Keratinocyte (primary cell): ENCODE measurements around the gene ATP8A2. TPM values are rescaled to one million over a fixed set of nuclear protein-coding genes. Genes with fewer than 3 reads are reported as not detected.

Source experiments
- DNase-seq: peaks from one replicate; pipeline ENCODE4 v3.0.0-alpha.2; 2011; ENCODE audit warnings: low read depth, missing footprints, low spot score
- FAIRE-seq: peaks from 2 replicates; lab custom pipeline; 2011; peaks lifted over from hg19 to GRCh38; lab: Jason Lieb, UNC
- H2AFZ ChIP-seq: 2 replicates; pipeline ENCODE4 v1.6.0; 2012; ENCODE audit warnings: low read length, control low read depth, inconsistent platforms; ENCODE audit not compliant: control insufficient read depth
- H3K27ac ChIP-seq: 2 replicates; pipeline ENCODE4 v1.5.1; 2011; ENCODE audit warnings: low read length; ENCODE audit not compliant: control insufficient read depth, insufficient read depth
- H3K27me3 ChIP-seq: 3 replicates; pipeline ENCODE4 v1.6.0; 2011; ENCODE audit warnings: low read length; ENCODE audit not compliant: control insufficient read depth, insufficient read depth; ENCODE audit errors: extremely low read depth
- H3K36me3 ChIP-seq, 2 experiments: 2 replicates in 1 of 2; 3 replicates in 1 of 2; pipeline ENCODE4 v1.5.1; 2011; ENCODE audit warnings: low read length in 2 of 2, mild to moderate bottlenecking in 1 of 2; ENCODE audit not compliant: control insufficient read depth in 2 of 2, insufficient read depth in 2 of 2; ENCODE audit errors: extremely low read depth in 1 of 2
- H3K4me1 ChIP-seq: 3 replicates; pipeline ENCODE4 v1.5.1; 2011; ENCODE audit warnings: low read length; ENCODE audit not compliant: control insufficient read depth, insufficient read depth; ENCODE audit errors: extremely low read depth
- H3K4me2 ChIP-seq: 3 replicates; pipeline ENCODE4 v1.6.0; 2011; ENCODE audit warnings: low read depth, low read length; ENCODE audit not compliant: control insufficient read depth, insufficient read depth; ENCODE audit errors: extremely low read depth
- H3K4me3 ChIP-seq, 3 experiments: fragments of 200-600 bp in 1 of 3; sonication (generic) in 1 of 3; 2 replicates in 2 of 3; 3 replicates in 1 of 3; pipeline ENCODE4 v1.5.1; 2011 to 2016; ENCODE audit warnings: low read length in 3 of 3, mild to moderate bottlenecking in 3 of 3, control low read depth in 2 of 3, inconsistent platforms in 1 of 3, low read depth in 1 of 3, mixed read lengths in 1 of 3, mixed run types in 1 of 3, moderate library complexity in 1 of 3; ENCODE audit not compliant: control insufficient read depth in 2 of 3, insufficient read depth in 2 of 3; ENCODE audit errors: extremely low read depth in 1 of 3
- H3K79me2 ChIP-seq: 2 replicates; pipeline ENCODE4 v1.6.0; 2012; ENCODE audit warnings: low read length; ENCODE audit not compliant: control insufficient read depth, insufficient read depth
- H3K9ac ChIP-seq: 3 replicates; pipeline ENCODE4 v1.6.0; 2011; ENCODE audit warnings: low read length; ENCODE audit not compliant: control insufficient read depth, insufficient read depth; ENCODE audit errors: extremely low read depth
- H3K9me1 ChIP-seq: 3 replicates; pipeline ENCODE4 v1.6.0; 2011; ENCODE audit warnings: low read length; ENCODE audit not compliant: control insufficient read depth, insufficient read depth; ENCODE audit errors: extremely low read depth
- H3K9me3 ChIP-seq: 2 replicates; pipeline ENCODE4 v1.5.1; 2012; ENCODE audit warnings: low read depth, low read length; ENCODE audit not compliant: control insufficient read depth
- H4K20me1 ChIP-seq: 3 replicates; pipeline ENCODE4 v1.6.0; 2011; ENCODE audit warnings: low read length; ENCODE audit not compliant: control insufficient read depth, insufficient read depth; ENCODE audit errors: extremely low read depth
- EZH2 ChIP-seq: IDR thresholded peaks from one replicate; pipeline ENCODE4 v1.6.1; 2012; ENCODE audit warnings: inconsistent platforms, mild to moderate bottlenecking, low read length, moderate library complexity
- dilution Hi-C: fragments of 300-500 bp; cut with MboI; formaldehyde crosslinking; loops from one replicate; pipeline ENCODE4 v1.7.0; 2020; ENCODE audit warnings: low sequenced_read_pairs; ENCODE audit not compliant: extremely low pct_ligation_motif_present
- polyA plus RNA-seq, 5 experiments: library from polyadenylated mRNA; depleted of rRNA in 3 of 5; stranded (reverse) in 3 of 5; stranded (forward) in 1 of 5; unstranded in 1 of 5; fragments of >200 nt; gene quantifications; 1 replicate in 1 of 5; 2 replicates in 3 of 5; 3 replicates in 1 of 5; pipeline versions ENCODE4 v1.2.1 to v1.2.3, GENCODE V29; 2011 to 2012; ENCODE audit warnings: missing spikeins in 2 of 5, low read depth in 1 of 5, low replicate concordance in 1 of 5
- TF ChIP-seq, protein P1 (sequence below), 3 experiments: IDR thresholded peaks in 1 of 3; conservative IDR thresholded peaks in 1 of 3; optimal IDR thresholded peaks in 1 of 3; 2 replicates in 2 of 3; 3 replicates in 1 of 3; pipeline versions ENCODE3 to v1.5.1; 2011; ENCODE audit warnings: low read length in 3 of 3, mild to moderate bottlenecking in 3 of 3, moderate library complexity in 2 of 3, control low read depth in 1 of 3, inconsistent platforms in 1 of 3; ENCODE audit not compliant: insufficient read depth in 2 of 3; ENCODE audit errors: extremely low read depth in 1 of 3

Gene ATP8A2
- polyA plus RNA-seq, 1 donor (not counting 4 experiments of a cell fraction or from before 2014, with no cell fraction given), result 0.16 TPM

DNA sequence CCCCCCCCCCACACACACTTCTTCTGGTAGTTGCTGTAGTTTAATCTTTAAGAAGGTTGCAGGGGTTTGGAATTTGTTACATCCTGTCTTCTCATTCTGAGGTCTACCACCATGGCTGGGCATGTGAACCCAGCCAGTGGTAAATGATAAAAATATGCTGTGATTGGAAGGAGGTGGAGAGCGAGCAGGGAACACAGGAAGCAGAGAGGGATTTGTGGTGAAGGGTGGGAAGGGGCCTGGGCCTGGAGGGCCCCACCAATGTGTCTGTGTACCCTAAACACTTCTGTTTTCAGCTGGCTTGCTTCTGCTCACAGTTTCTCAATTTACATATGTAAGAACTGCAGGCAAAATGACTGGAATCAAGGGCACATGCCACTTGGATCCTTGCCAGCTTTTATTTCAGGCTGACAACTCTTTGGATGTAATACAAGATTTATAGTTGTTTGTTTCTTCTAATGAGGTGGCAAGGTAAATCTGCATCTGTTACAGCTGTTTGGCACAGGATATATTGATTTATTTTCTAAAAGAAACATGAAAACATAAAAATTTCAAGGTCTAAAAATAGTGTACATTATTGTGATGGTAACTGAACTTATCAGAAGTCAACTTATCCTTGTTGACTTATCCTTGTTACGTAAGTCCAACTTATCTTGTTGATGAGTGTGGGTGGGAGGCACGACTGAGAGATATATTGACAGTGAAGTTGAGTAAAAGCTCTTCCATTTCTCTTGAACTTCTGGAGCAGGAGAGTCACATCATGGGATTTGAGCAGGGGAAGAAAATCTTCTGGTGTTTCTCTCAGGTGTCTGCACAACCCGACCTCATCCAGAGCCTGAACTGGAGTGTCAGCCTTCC, 366.8 kb downstream of the ATP8A2 start:
- Histone ChIP-seq H2AFZ (peak overlapping the region; percentile 12), H4K20me1 (no peaks in the 10 kb centered on the region), H3K9me3 (no peaks in the 10 kb centered on the region), H3K27me3 (no peaks in the 10 kb centered on the region), H3K27ac (no peak overlapping the region), H3K4me3 (no peak overlapping the region), H3K9me1 (no peaks in the 10 kb centered on the region), H3K36me3 (no peaks in the 10 kb centered on the region), H3K4me2 (peak overlapping the region; percentile 1), H3K4me1 (peaks cover 19% of the 10 kb centered on the region), H3K9ac (no peak overlapping the region), H3K79me2 (no peaks in the 10 kb centered on the region)
- peak; percentile 69 for FAIRE-seq
- DNase-seq, result no peak
- TF ChIP-seq, protein P1, sequence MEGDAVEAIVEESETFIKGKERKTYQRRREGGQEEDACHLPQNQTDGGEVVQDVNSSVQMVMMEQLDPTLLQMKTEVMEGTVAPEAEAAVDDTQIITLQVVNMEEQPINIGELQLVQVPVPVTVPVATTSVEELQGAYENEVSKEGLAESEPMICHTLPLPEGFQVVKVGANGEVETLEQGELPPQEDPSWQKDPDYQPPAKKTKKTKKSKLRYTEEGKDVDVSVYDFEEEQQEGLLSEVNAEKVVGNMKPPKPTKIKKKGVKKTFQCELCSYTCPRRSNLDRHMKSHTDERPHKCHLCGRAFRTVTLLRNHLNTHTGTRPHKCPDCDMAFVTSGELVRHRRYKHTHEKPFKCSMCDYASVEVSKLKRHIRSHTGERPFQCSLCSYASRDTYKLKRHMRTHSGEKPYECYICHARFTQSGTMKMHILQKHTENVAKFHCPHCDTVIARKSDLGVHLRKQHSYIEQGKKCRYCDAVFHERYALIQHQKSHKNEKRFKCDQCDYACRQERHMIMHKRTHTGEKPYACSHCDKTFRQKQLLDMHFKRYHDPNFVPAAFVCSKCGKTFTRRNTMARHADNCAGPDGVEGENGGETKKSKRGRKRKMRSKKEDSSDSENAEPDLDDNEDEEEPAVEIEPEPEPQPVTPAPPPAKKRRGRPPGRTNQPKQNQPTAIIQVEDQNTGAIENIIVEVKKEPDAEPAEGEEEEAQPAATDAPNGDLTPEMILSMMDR (optimal IDR thresholded peaks at IDR 0.05 in 1 of 3, IDR thresholded peaks at IDR 0.05 in 1 of 3, conservative IDR thresholded peaks at IDR 0.05 in 1 of 3; ENCODE audit: extremely low read depth in 1 of 3, insufficient read depth in 2 of 3, low read length in 3 of 3), result no peak
- no peak for TF ChIP-seq EZH2
- dilution Hi-C loops, result no loop called here

DNA sequence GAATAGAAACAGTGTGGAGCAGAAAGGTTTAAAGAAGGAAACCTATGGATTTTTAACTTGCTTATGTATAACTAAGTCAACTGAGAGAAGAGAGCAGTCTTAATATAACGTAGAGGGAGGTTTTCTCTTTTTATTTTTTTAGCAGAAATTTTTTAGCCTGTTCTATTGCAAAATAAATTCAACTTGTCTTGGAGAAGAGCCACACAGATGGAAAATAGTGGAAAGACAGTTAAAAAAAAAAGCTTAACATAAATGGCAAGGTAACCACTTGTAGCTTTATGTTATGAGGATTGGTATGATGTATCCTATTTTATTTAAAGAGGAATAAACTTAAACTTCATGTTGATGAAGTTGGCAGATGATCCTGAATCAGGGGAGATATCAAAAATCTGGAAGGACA, 367.6 kb downstream of the ATP8A2 start:
- H3K9me1 ChIP-seq, result no peaks in the 10 kb centered on the region
- no peak for TF ChIP-seq EZH2
- TF ChIP-seq, protein P1 (optimal IDR thresholded peaks at IDR 0.05 in 1 of 3, IDR thresholded peaks at IDR 0.05 in 1 of 3, conservative IDR thresholded peaks at IDR 0.05 in 1 of 3; ENCODE audit: extremely low read depth in 1 of 3, insufficient read depth in 2 of 3, low read length in 3 of 3), result no peak
- FAIRE-seq, result no peak
- no peak overlapping the region for H3K4me3 ChIP-seq
- H3K4me2 ChIP-seq, result no peak overlapping the region
- no peaks in the 10 kb centered on the region for H4K20me1 ChIP-seq
- H3K27ac ChIP-seq, result no peak overlapping the region
- H3K79me2 ChIP-seq, result no peaks in the 10 kb centered on the region
- H3K4me1 ChIP-seq, result peaks cover 11% of the 10 kb centered on the region
- no peaks in the 10 kb centered on the region for H3K9me3 ChIP-seq
- H3K9ac ChIP-seq, result no peak overlapping the region
- H3K27me3 ChIP-seq, result no peaks in the 10 kb centered on the region
- no peaks in the 10 kb centered on the region for H3K36me3 ChIP-seq
- dilution Hi-C loops, result no loop called here
- DNase-seq, result no peak
- no peak overlapping the region for H2AFZ ChIP-seq
